Measurements from ENCODE around the gene ZNF761.
"Not testable (repeated sequence)": the region's sequence is repeated elsewhere in the genome, so short reads cannot be mapped to it uniquely, and the experiment has no call there.

ZNF761 gene

GRCh38 chr19:53492153-53492552 lies 60.4 kb downstream of the ZNF761 start:
- H2AFZ ChIP-seq (ENCODE audit: insufficient read depth, low read length, poor library complexity) = no peak overlapping the region
- H2BK12ac ChIP-seq (ENCODE audit: low read length) = no peak overlapping the region
- no peaks in the 10 kb centered on the region for H3K79me2 ChIP-seq (ENCODE audit: control insufficient read depth, insufficient read depth, low read length, poor library complexity)
- no peak overlapping the region for H3K27ac ChIP-seq (ENCODE audit: low read depth, low read length)
- H3K4me2 ChIP-seq (ENCODE audit: low read length) = no peak overlapping the region
- DNase-seq = no peak
- no peaks in the 10 kb centered on the region for H3K4me1 ChIP-seq (ENCODE audit: control insufficient read depth in 1 of 2, insufficient read depth in 2 of 2, low read length in 2 of 2)
- H4K91ac ChIP-seq (ENCODE audit: low read depth, low read length) = no peak overlapping the region
- H2BK120ac ChIP-seq (ENCODE audit: insufficient read depth, low read length, poor library complexity) = no peak overlapping the region
- no peak overlapping the region for H3K9ac ChIP-seq (ENCODE audit: low read length)
- no peak overlapping the region for H4K8ac ChIP-seq (ENCODE audit: low read depth, low read length)
- H3K14ac ChIP-seq (ENCODE audit: low read length) = no peak overlapping the region
- no peak overlapping the region for H3K23ac ChIP-seq (ENCODE audit: low read length)
- H3K79me1 ChIP-seq (ENCODE audit: low read length) = no peaks in the 10 kb centered on the region
- H3K27me3 ChIP-seq (ENCODE audit: insufficient read depth, low read length) = no peaks in the 10 kb centered on the region
- H3K4me3 ChIP-seq (ENCODE audit: low read depth, low read length) = no peak overlapping the region
- H3K9me3 ChIP-seq (ENCODE audit: insufficient read depth, low read depth, low read length) = peaks cover 5% of the 10 kb centered on the region
- H3K36me3 ChIP-seq (ENCODE audit: control insufficient read depth in 1 of 2, insufficient read depth in 2 of 2, low read length in 2 of 2) = peaks cover 21 to 32% of the 10 kb centered on the region in 2 experiments
- H3K18ac ChIP-seq (ENCODE audit: low read length) = no peak overlapping the region
- H3K4ac ChIP-seq (ENCODE audit: low read depth, low read length) = no peak overlapping the region
- H2AK5ac ChIP-seq (ENCODE audit: low read length) = no peak overlapping the region
- H2BK5ac ChIP-seq (ENCODE audit: low read depth, low read length, poor library complexity) = no peak overlapping the region
- WGBS (ENCODE audit: extremely low coverage, insufficient coverage, insufficient read length) = no CpG with 5 or more reads among the region's 5 CpGs
- H4K12ac ChIP-seq (ENCODE audit: low read depth, low read length) = no peak overlapping the region

GRCh38 chr19:53497311-53498023 lies 65.7 kb downstream of the ZNF761 start:
- H2AFZ ChIP-seq (ENCODE audit: insufficient read depth, low read length, poor library complexity); H3K4me3 ChIP-seq (ENCODE audit: low read depth, low read length); H3K79me2 ChIP-seq (ENCODE audit: control insufficient read depth, insufficient read depth, low read length, poor library complexity); H3K4me2 ChIP-seq (ENCODE audit: low read length); H3K14ac ChIP-seq (ENCODE audit: low read length); H3K9ac ChIP-seq (ENCODE audit: low read length); H3K27me3 ChIP-seq (ENCODE audit: insufficient read depth, low read length); H4K12ac ChIP-seq (ENCODE audit: low read depth, low read length); H2BK5ac ChIP-seq (ENCODE audit: low read depth, low read length, poor library complexity); H2BK12ac ChIP-seq (ENCODE audit: low read length); H2BK120ac ChIP-seq (ENCODE audit: insufficient read depth, low read length, poor library complexity); H3K4me1 ChIP-seq (ENCODE audit: control insufficient read depth in 1 of 2, insufficient read depth in 2 of 2, low read length in 2 of 2); H4K91ac ChIP-seq (ENCODE audit: low read depth, low read length); H3K79me1 ChIP-seq (ENCODE audit: low read length); H2AK5ac ChIP-seq (ENCODE audit: low read length); H3K4ac ChIP-seq (ENCODE audit: low read depth, low read length); H3K9me3 ChIP-seq (ENCODE audit: insufficient read depth, low read depth, low read length); H3K23ac ChIP-seq (ENCODE audit: low read length); H4K8ac ChIP-seq (ENCODE audit: low read depth, low read length); H3K18ac ChIP-seq (ENCODE audit: low read length); H3K36me3 ChIP-seq (ENCODE audit: control insufficient read depth in 1 of 2, insufficient read depth in 2 of 2, low read length in 2 of 2): not testable (repeated sequence)
- peak; percentile 80 to 91 for DNase-seq
- WGBS (ENCODE audit: extremely low coverage, insufficient coverage, insufficient read length) = no CpG with 5 or more reads among the region's 11 CpGs
- peak overlapping the region; percentile 17 for H3K27ac ChIP-seq (ENCODE audit: low read depth, low read length)

- DNase-seq = peak; percentile 85 to 87
- H3K27me3 ChIP-seq (ENCODE audit: insufficient read depth, low read length) = not testable (repeated sequence)
- WGBS (ENCODE audit: extremely low coverage, insufficient coverage, insufficient read length) = no CpG with 5 or more reads among the region's 4 CpGs
Measured at GRCh38 chr19:53498024-53498395, 66.2 kb downstream of the ZNF761 start.

GRCh38 chr19:53503151-53503550 lies 71.4 kb downstream of the ZNF761 start:
- H3K9ac ChIP-seq (ENCODE audit: low read length); H2BK120ac ChIP-seq (ENCODE audit: insufficient read depth, low read length, poor library complexity); H3K36me3 ChIP-seq (ENCODE audit: control insufficient read depth in 1 of 2, insufficient read depth in 2 of 2, low read length in 2 of 2); H3K79me1 ChIP-seq (ENCODE audit: low read length); H4K8ac ChIP-seq (ENCODE audit: low read depth, low read length); H3K4me1 ChIP-seq (ENCODE audit: control insufficient read depth in 1 of 2, insufficient read depth in 2 of 2, low read length in 2 of 2); H3K27ac ChIP-seq (ENCODE audit: low read depth, low read length); DNase-seq; H4K12ac ChIP-seq (ENCODE audit: low read depth, low read length); H2BK5ac ChIP-seq (ENCODE audit: low read depth, low read length, poor library complexity); H3K79me2 ChIP-seq (ENCODE audit: control insufficient read depth, insufficient read depth, low read length, poor library complexity); H4K91ac ChIP-seq (ENCODE audit: low read depth, low read length); H3K14ac ChIP-seq (ENCODE audit: low read length); H3K4me3 ChIP-seq (ENCODE audit: low read depth, low read length); H3K4me2 ChIP-seq (ENCODE audit: low read length); H3K23ac ChIP-seq (ENCODE audit: low read length); H3K18ac ChIP-seq (ENCODE audit: low read length); H3K4ac ChIP-seq (ENCODE audit: low read depth, low read length); H3K9me3 ChIP-seq (ENCODE audit: insufficient read depth, low read depth, low read length); H2AK5ac ChIP-seq (ENCODE audit: low read length); H2AFZ ChIP-seq (ENCODE audit: insufficient read depth, low read length, poor library complexity); H2BK12ac ChIP-seq (ENCODE audit: low read length); H3K27me3 ChIP-seq (ENCODE audit: insufficient read depth, low read length): not testable (repeated sequence)
- WGBS (ENCODE audit: extremely low coverage, insufficient coverage, insufficient read length) = no CpG with 5 or more reads among the region's 7 CpGs

More at GRCh38 chr19:53498024-53498395, 66.2 kb downstream of the ZNF761 start:
- H3K9me3 ChIP-seq (ENCODE audit: insufficient read depth, low read depth, low read length); H2BK12ac ChIP-seq (ENCODE audit: low read length); H4K12ac ChIP-seq (ENCODE audit: low read depth, low read length); H2AFZ ChIP-seq (ENCODE audit: insufficient read depth, low read length, poor library complexity); H3K4ac ChIP-seq (ENCODE audit: low read depth, low read length); H2BK120ac ChIP-seq (ENCODE audit: insufficient read depth, low read length, poor library complexity); H3K18ac ChIP-seq (ENCODE audit: low read length); H2BK5ac ChIP-seq (ENCODE audit: low read depth, low read length, poor library complexity); H4K8ac ChIP-seq (ENCODE audit: low read depth, low read length); H4K91ac ChIP-seq (ENCODE audit: low read depth, low read length); H3K9ac ChIP-seq (ENCODE audit: low read length); H3K79me1 ChIP-seq (ENCODE audit: low read length); H2AK5ac ChIP-seq (ENCODE audit: low read length); H3K79me2 ChIP-seq (ENCODE audit: control insufficient read depth, insufficient read depth, low read length, poor library complexity); H3K36me3 ChIP-seq (ENCODE audit: control insufficient read depth in 1 of 2, insufficient read depth in 2 of 2, low read length in 2 of 2); H3K4me1 ChIP-seq (ENCODE audit: control insufficient read depth in 1 of 2, insufficient read depth in 2 of 2, low read length in 2 of 2); H3K14ac ChIP-seq (ENCODE audit: low read length); H3K23ac ChIP-seq (ENCODE audit: low read length); H3K4me2 ChIP-seq (ENCODE audit: low read length); H3K4me3 ChIP-seq (ENCODE audit: low read depth, low read length): not testable (repeated sequence)
- peak overlapping the region; percentile 17 for H3K27ac ChIP-seq (ENCODE audit: low read depth, low read length)

All from trophoblast cell (in vitro differentiated cells and primary cell).